Activated CD8-positive, alpha-beta T cell treated with anti-CD3 and anti-CD28 coated beads for 36 hours (primary cell): ENCODE measurements around the gene XPO5. TPM values are rescaled to one million over a fixed set of nuclear protein-coding genes. Genes with fewer than 3 reads are reported as not detected.

Experiments used
- ATAC-seq: fragments of 200-7000 bp; cut with Tn5 transposase; one replicate; pipeline ENCODE4 v1.10.0; 2021; ENCODE audit warnings: mild to moderate bottlenecking, moderate library complexity
- CTCF ChIA-PET: fragments of 350-600 bp; sonication (Branson Sonifier 250); formaldehyde crosslinking; loops from one replicate; lab custom pipeline; 2021; ENCODE audit warnings: antibody characterized with exemption; lab: Charles Lee
- POLR2A ChIA-PET: fragments of 350-600 bp; sonication (Branson Sonifier 250); formaldehyde crosslinking; loops from one replicate; lab custom pipeline; 2021; ENCODE audit warnings: antibody characterized with exemption; lab: Charles Lee
- DNase-seq: peaks from one replicate; pipeline ENCODE4 v3.0.0-alpha.2; 2020
- H3K27ac Mint-ChIP-seq: one replicate; pipeline ENCODE4 v1.8.0; 2021; ENCODE audit warnings: mild to moderate bottlenecking, mixed read lengths
- H3K27me3 Mint-ChIP-seq: one replicate; pipeline ENCODE4 v1.8.0; 2021; ENCODE audit warnings: mixed read lengths
- H3K36me3 Mint-ChIP-seq: one replicate; pipeline ENCODE4 v1.8.0; 2021; ENCODE audit warnings: low read depth, mixed read lengths
- H3K4me1 Mint-ChIP-seq: one replicate; pipeline ENCODE4 v1.8.0; 2021; ENCODE audit warnings: low read depth, mixed read lengths
- H3K4me3 Mint-ChIP-seq: one replicate; pipeline ENCODE4 v1.8.0; 2021; ENCODE audit warnings: mild to moderate bottlenecking, moderate library complexity, mixed read lengths
- H3K9me3 Mint-ChIP-seq: one replicate; pipeline ENCODE4 v1.8.0; 2021; ENCODE audit warnings: mixed read lengths
- CTCF ChIP-seq: fragments of 200-600 bp; IDR thresholded peaks from one replicate; pipeline ENCODE4 v1.8.0; 2022; ENCODE audit warnings: antibody characterized with exemption, mild to moderate bottlenecking
- intact Hi-C: fragments of 100-400 bp; cut with micrococcal nuclease; formaldehyde crosslinking; loops from one replicate; pipeline ENCODE4 v1.10.0; 2022
- total RNA-seq, 2 experiments: library from RNA; stranded (reverse); gene quantifications; one replicate each; pipeline ENCODE4 v1.2.3, GENCODE V29; 2021

Gene XPO5
- total RNA-seq, 2 experiments from 2014 or later = 92.3 to 92.6 TPM

- POLR2A ChIA-PET = interaction anchor here (1.0 to 6.1 kb wide), 5 partner anchors 12 to 278 kb away, joined by 3 to 77 read pairs (median 4); partner anchors contain the start of genes DNPH1, MAD2L1BP, POLR1C and TJAP1
- Mint-ChIP-seq H3K27ac (peak overlapping the region; percentile 25), H3K4me1 (peaks cover 8% of the 10 kb centered on the region), H3K36me3 (peaks cover 18% of the 10 kb centered on the region), H3K9me3 (no peaks in the 10 kb centered on the region), H3K4me3 (no peak overlapping the region), H3K27me3 (peaks cover 18% of the 10 kb centered on the region)
- peak; percentile 89 for TF ChIP-seq CTCF
- intact Hi-C loops = loop anchor here (5.0 kb wide), 2 partner anchors 50 to 240 kb away; partner anchors contain the start of gene DLK2
- CTCF ChIA-PET = interaction anchor here (0.6 to 4.9 kb wide), 51 partner anchors 7 to 572 kb away, joined by 3 to 78 read pairs (median 4); partner anchors contain the start of genes CRIP3, CUL9, DLK2 and DNPH1
- ATAC-seq (peak; percentile 85), DNase-seq (peak; percentile 90)
These were observed 69.0 kb downstream of the XPO5 start for GRCh38 chr6:43506667-43507471.

- Mint-ChIP-seq H3K27ac (peak overlapping the region; percentile 25), H3K4me1 (peaks cover 8% of the 10 kb centered on the region), H3K27me3 (peaks cover 18% of the 10 kb centered on the region), H3K36me3 (peaks cover 22% of the 10 kb centered on the region), H3K4me3 (no peak overlapping the region), H3K9me3 (no peaks in the 10 kb centered on the region)
- ChIA-PET POLR2A (interaction anchor here (1.0 to 6.1 kb wide), 2 partner anchors 13 to 46 kb away, joined by 4 to 77 read pairs; partner anchors contain the start of genes POLR1C and YIPF3), CTCF (interaction anchor here (0.6 to 4.9 kb wide), 40 partner anchors 11 to 324 kb away, joined by 3 to 78 read pairs (median 5); partner anchors contain the start of genes CRIP3, CUL9, DLK2 and DNPH1)
- DNase-seq (no peak), ATAC-seq (no peak)
- intact Hi-C loops = loop anchor here (5.0 kb wide), 2 partner anchors 49 to 239 kb away; partner anchors contain the start of gene DLK2
- TF ChIP-seq CTCF = no peak
These were observed 69.7 kb downstream of the XPO5 start for GRCh38 chr6:43506171-43506570.

- peaks cover 22% of the 10 kb centered on the region for H3K36me3 Mint-ChIP-seq
- DNase-seq (no peak), ATAC-seq (no peak)
- no peak for TF ChIP-seq CTCF
- CTCF ChIA-PET = interaction anchor here (0.7 to 4.9 kb wide), 37 partner anchors 11 to 281 kb away, joined by 3 to 78 read pairs (median 5); partner anchors contain the start of genes CRIP3, DLK2, DNPH1 and POLH
- no peak overlapping the region for H3K27ac Mint-ChIP-seq
- no peak overlapping the region for H3K4me3 Mint-ChIP-seq
- intact Hi-C loops = loop anchor here (5.0 kb wide), 2 partner anchors 48 to 238 kb away; partner anchors contain the start of gene DLK2
- POLR2A ChIA-PET = interaction anchor here (0.6 to 6.1 kb wide), 4 partner anchors 13 to 49 kb away, joined by 3 to 77 read pairs (median 4); partner anchors contain the start of genes POLR1C and YIPF3
- peaks cover 18% of the 10 kb centered on the region for H3K27me3 Mint-ChIP-seq
- H3K9me3 Mint-ChIP-seq = no peaks in the 10 kb centered on the region
- H3K4me1 Mint-ChIP-seq = peaks cover 7% of the 10 kb centered on the region
These were observed 70.1 kb downstream of the XPO5 start for GRCh38 chr6:43505718-43506117.

GRCh38 chr6:43504756-43505593 is 70.9 kb downstream of the XPO5 start:
- Mint-ChIP-seq H3K27ac (no peak overlapping the region), H3K9me3 (no peaks in the 10 kb centered on the region), H3K4me1 (peaks cover 6% of the 10 kb centered on the region), H3K36me3 (peaks cover 24% of the 10 kb centered on the region), H3K4me3 (no peak overlapping the region), H3K27me3 (peaks cover 18% of the 10 kb centered on the region)
- DNase-seq (no peak), ATAC-seq (no peak)
- POLR2A ChIA-PET = interaction anchor here (0.6 to 6.1 kb wide), 3 partner anchors 14 to 48 kb away, joined by 3 to 77 read pairs (median 3); partner anchors contain the start of genes POLR1C and YIPF3
- no peak for TF ChIP-seq CTCF
- CTCF ChIA-PET = interaction anchor here (1.1 to 4.9 kb wide), 15 partner anchors 11 to 281 kb away, joined by 3 to 78 read pairs (median 8); partner anchors contain the start of genes CRIP3, DLK2, POLR1C and YIPF3
- intact Hi-C loops = loop anchor here (5.0 kb wide), 2 partner anchors 48 to 238 kb away; partner anchors contain the start of gene DLK2
